ENCODE measurements around the gene MAN1A1.

- TF ChIP-seq CTCF (IDR thresholded peaks at IDR 0.05; ENCODE audit: insufficient read depth, low read length) (no peak), POLR2AphosphoS5 (IDR thresholded peaks at IDR 0.05; ENCODE audit: low read depth) (no peak), GABPA (IDR thresholded peaks at IDR 0.05; ENCODE audit: low read depth) (no peak), REST (IDR thresholded peaks at IDR 0.05; ENCODE audit: insufficient replicate concordance, low read depth) (no peak), SPI1 (IDR thresholded peaks at IDR 0.05; ENCODE audit: borderline replicate concordance, low read depth) (no peak)
These were observed 94.1 kb downstream of the MAN1A1 start for GRCh38 chr6:119255492-119255891.

Data from HL-60 (cell line).